Hepatocyte (in vitro differentiated cells): ENCODE measurements around the gene HECW1.

Experiments
- EZH2 ChIP-seq: fragments of 200-600 bp; sonication (generic); IDR thresholded peaks from 2 replicates; pipeline ENCODE4 v1.6.1; 2016; ENCODE audit warnings: antibody characterized with exemption, mild to moderate bottlenecking, borderline replicate concordance
- EZH2phosphoT487 ChIP-seq: fragments of 200-600 bp; sonication (generic); IDR thresholded peaks from one replicate; pipeline ENCODE4 v1.6.1; 2018; ENCODE audit warnings: antibody characterized with exemption, mild to moderate bottlenecking, low read depth, moderate library complexity; ENCODE audit not compliant: unreplicated experiment, severe bottlenecking
- TF ChIP-seq, protein P1 (sequence below): fragments of 200-600 bp; sonication (generic); IDR thresholded peaks from 2 replicates; pipeline ENCODE4 v1.5.1; 2016; ENCODE audit warnings: antibody characterized with exemption, mild to moderate bottlenecking; ENCODE audit not compliant: poor library complexity

DNA sequence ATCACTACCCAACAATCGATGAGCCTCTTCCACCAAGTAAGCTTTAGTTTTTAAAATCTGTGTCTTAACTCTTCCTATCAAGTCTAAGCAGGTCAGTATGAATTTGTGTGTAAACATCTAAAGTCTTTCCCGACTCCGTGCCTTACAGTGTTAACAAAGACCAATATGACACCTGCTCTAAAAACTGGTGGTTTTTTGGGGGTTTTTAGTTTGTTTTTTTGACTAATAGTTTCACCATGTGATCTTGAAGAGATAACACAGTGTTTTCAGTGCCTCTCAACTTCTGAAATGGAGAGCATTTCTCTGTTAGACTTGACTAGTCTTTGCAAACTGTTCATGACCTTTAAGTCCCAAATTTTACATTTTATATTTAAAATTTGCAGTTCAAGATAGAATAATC, 338.4 kb downstream of the HECW1 start:
- TF ChIP-seq, protein P1, sequence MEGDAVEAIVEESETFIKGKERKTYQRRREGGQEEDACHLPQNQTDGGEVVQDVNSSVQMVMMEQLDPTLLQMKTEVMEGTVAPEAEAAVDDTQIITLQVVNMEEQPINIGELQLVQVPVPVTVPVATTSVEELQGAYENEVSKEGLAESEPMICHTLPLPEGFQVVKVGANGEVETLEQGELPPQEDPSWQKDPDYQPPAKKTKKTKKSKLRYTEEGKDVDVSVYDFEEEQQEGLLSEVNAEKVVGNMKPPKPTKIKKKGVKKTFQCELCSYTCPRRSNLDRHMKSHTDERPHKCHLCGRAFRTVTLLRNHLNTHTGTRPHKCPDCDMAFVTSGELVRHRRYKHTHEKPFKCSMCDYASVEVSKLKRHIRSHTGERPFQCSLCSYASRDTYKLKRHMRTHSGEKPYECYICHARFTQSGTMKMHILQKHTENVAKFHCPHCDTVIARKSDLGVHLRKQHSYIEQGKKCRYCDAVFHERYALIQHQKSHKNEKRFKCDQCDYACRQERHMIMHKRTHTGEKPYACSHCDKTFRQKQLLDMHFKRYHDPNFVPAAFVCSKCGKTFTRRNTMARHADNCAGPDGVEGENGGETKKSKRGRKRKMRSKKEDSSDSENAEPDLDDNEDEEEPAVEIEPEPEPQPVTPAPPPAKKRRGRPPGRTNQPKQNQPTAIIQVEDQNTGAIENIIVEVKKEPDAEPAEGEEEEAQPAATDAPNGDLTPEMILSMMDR = no peak
- TF ChIP-seq EZH2 (no peak), EZH2phosphoT487 (no peak)
